Islet of Langerhans (tissue), 1 donor: ENCODE data around the gene DIS3L2.
"Not testable (repeated sequence)": the region's sequence is repeated elsewhere in the genome, so short reads cannot be mapped to it uniquely, and the experiment has no call there.

ENCODE experiments used
- FAIRE-seq: peaks from one replicate; lab custom pipeline; 2011; peaks lifted over from hg19 to GRCh38; lab: Jason Lieb, UNC

Gene DIS3L2

GRCh38 chr2:231928901-231929725 is 32.4 kb upstream of the DIS3L2 start:
- no peak for FAIRE-seq

GRCh38 chr2:231929961-231930592 is 31.4 kb upstream of the DIS3L2 start:
- no peak for FAIRE-seq

- FAIRE-seq = no peak
Observed at GRCh38 chr2:231930593-231931281, 30.8 kb upstream of the DIS3L2 start.

- FAIRE-seq = no peak
Observed at GRCh38 chr2:231931481-231931915, 30.0 kb upstream of the DIS3L2 start.

- FAIRE-seq = no peak
Observed at GRCh38 chr2:231932711-231932970, 28.9 kb upstream of the DIS3L2 start.

GRCh38 chr2:231932985-231933915 is 28.3 kb upstream of the DIS3L2 start:
- no peak for FAIRE-seq

GRCh38 chr2:231933916-231934401 is 27.6 kb upstream of the DIS3L2 start:
- FAIRE-seq = no peak

GRCh38 chr2:231934441-231935206 is 26.9 kb upstream of the DIS3L2 start:
- no peak for FAIRE-seq

GRCh38 chr2:231935207-231935524 is 26.3 kb upstream of the DIS3L2 start:
- no peak for FAIRE-seq

- no peak for FAIRE-seq
Observed at GRCh38 chr2:231935815-231936214, 25.7 kb upstream of the DIS3L2 start.

GRCh38 chr2:231936491-231936890 is 25.0 kb upstream of the DIS3L2 start:
- FAIRE-seq = no peak

- FAIRE-seq = no peak
Observed at GRCh38 chr2:231937057-231937456, 24.5 kb upstream of the DIS3L2 start.

- FAIRE-seq = no peak
Observed at GRCh38 chr2:231939022-231939421, 22.5 kb upstream of the DIS3L2 start.

GRCh38 chr2:231940795-231941194 is 20.7 kb upstream of the DIS3L2 start:
- FAIRE-seq = no peak

GRCh38 chr2:231941673-231942072 is 19.8 kb upstream of the DIS3L2 start:
- no peak for FAIRE-seq

- FAIRE-seq = no peak
Observed at GRCh38 chr2:231942180-231942579, 19.3 kb upstream of the DIS3L2 start.

GRCh38 chr2:231946241-231946814 is 15.2 kb upstream of the DIS3L2 start:
- FAIRE-seq = no peak

- not testable (repeated sequence) for FAIRE-seq
Observed at GRCh38 chr2:231947112-231947511, 14.4 kb upstream of the DIS3L2 start.

- FAIRE-seq = no peak
Observed at GRCh38 chr2:231947694-231948093, 13.8 kb upstream of the DIS3L2 start.

- FAIRE-seq = no peak
Observed at GRCh38 chr2:231951452-231952035, 10.0 kb upstream of the DIS3L2 start.
